H9 (cell line): ENCODE data around the gene TRIM42. TPM values are rescaled to one million over a fixed set of nuclear protein-coding genes. Genes with fewer than 3 reads are reported as not detected.

Source experiments
- DNase-seq: peaks from one replicate; pipeline ENCODE4 v3.0.0-alpha.2; 2017
- H2AFZ ChIP-seq: one replicate; pipeline ENCODE4 v1.6.1; 2013; ENCODE audit warnings: mild to moderate bottlenecking, low read length, control low read depth, moderate library complexity
- H2AK5ac ChIP-seq: 2 replicates; pipeline ENCODE4 v1.6.1; 2013; ENCODE audit warnings: low read length, control low read depth, mixed read lengths; ENCODE audit not compliant: insufficient read length
- H2BK120ac ChIP-seq: one replicate; pipeline ENCODE4 v1.6.1; 2013; ENCODE audit warnings: low read depth, mild to moderate bottlenecking, low read length, control low read depth, inconsistent platforms; ENCODE audit not compliant: poor library complexity, severe bottlenecking
- H2BK12ac ChIP-seq: 2 replicates; pipeline ENCODE4 v1.6.1; 2013; ENCODE audit warnings: low read length, control low read depth, mixed read lengths, low read depth; ENCODE audit not compliant: insufficient read length
- H2BK15ac ChIP-seq: 2 replicates; pipeline ENCODE4 v1.6.1; 2013; ENCODE audit warnings: low read depth, low read length, control low read depth
- H2BK20ac ChIP-seq: one replicate; pipeline ENCODE4 v1.6.1; 2013; ENCODE audit warnings: low read depth, mild to moderate bottlenecking, low read length, control low read depth, inconsistent platforms; ENCODE audit not compliant: poor library complexity, severe bottlenecking
- H2BK5ac ChIP-seq: 2 replicates; pipeline ENCODE4 v1.6.1; 2013; ENCODE audit warnings: low read length, control low read depth, mixed read lengths; ENCODE audit not compliant: insufficient read length
- H3K14ac ChIP-seq: 2 replicates; pipeline ENCODE4 v1.6.1; 2013; ENCODE audit warnings: low read length, control low read depth; ENCODE audit not compliant: insufficient read depth
- H3K18ac ChIP-seq: 2 replicates; pipeline ENCODE4 v1.6.1; 2013; ENCODE audit warnings: low read depth, mild to moderate bottlenecking, mixed read lengths, low read length, control low read depth; ENCODE audit not compliant: insufficient read length
- H3K23ac ChIP-seq: 2 replicates; pipeline ENCODE4 v1.6.1; 2013; ENCODE audit warnings: low read length, control low read depth, mixed read lengths, low read depth; ENCODE audit not compliant: insufficient read length
- H3K23me2 ChIP-seq: 2 replicates; pipeline ENCODE4 v1.6.1; 2013; ENCODE audit warnings: low read depth, mild to moderate bottlenecking, mixed read lengths, low read length, control low read depth; ENCODE audit not compliant: insufficient read length, poor library complexity, severe bottlenecking
- H3K27ac ChIP-seq: 2 replicates; pipeline ENCODE4 v1.5.1; 2013; ENCODE audit warnings: low read length, control low read depth, mixed read lengths, low read depth; ENCODE audit not compliant: insufficient read length
- H3K27me3 ChIP-seq: 2 replicates; pipeline ENCODE4 v1.6.1; 2013; ENCODE audit warnings: low read length, control low read depth, inconsistent platforms; ENCODE audit not compliant: insufficient read depth
- H3K4ac ChIP-seq: 2 replicates; pipeline ENCODE4 v1.6.1; 2013; ENCODE audit warnings: low read depth, mild to moderate bottlenecking, control low read depth, inconsistent platforms, low read length, moderate library complexity
- H3K4me1 ChIP-seq: 2 replicates; pipeline ENCODE4 v1.6.1; 2013; ENCODE audit warnings: low read length, control low read depth, inconsistent platforms; ENCODE audit not compliant: insufficient read depth
- H3K4me2 ChIP-seq: 2 replicates; pipeline ENCODE4 v1.6.1; 2013; ENCODE audit warnings: low read length, control low read depth, mixed read lengths; ENCODE audit not compliant: insufficient read length, insufficient read depth
- H3K56ac ChIP-seq: 2 replicates; pipeline ENCODE4 v1.6.1; 2013; ENCODE audit warnings: low read depth, mild to moderate bottlenecking, mixed read lengths, low read length, control low read depth; ENCODE audit not compliant: insufficient read length
- H3K79me1 ChIP-seq: 2 replicates; pipeline ENCODE4 v1.6.1; 2013; ENCODE audit warnings: low read depth, mild to moderate bottlenecking, moderate library complexity, low read length, control low read depth, inconsistent platforms; ENCODE audit not compliant: insufficient read depth, poor library complexity, severe bottlenecking
- H3K79me2 ChIP-seq: 2 replicates; pipeline ENCODE4 v1.6.1; 2013; ENCODE audit warnings: low read length, control low read depth, inconsistent platforms; ENCODE audit not compliant: insufficient read depth
- H3K9ac ChIP-seq: 2 replicates; pipeline ENCODE4 v1.6.1; 2013; ENCODE audit warnings: low read length, control low read depth, mixed read lengths; ENCODE audit not compliant: insufficient read length; ENCODE audit errors: extremely low read depth
- H3K9me3 ChIP-seq: one replicate; pipeline ENCODE4 v1.6.1; 2013; ENCODE audit warnings: low read depth, low read length, inconsistent platforms; ENCODE audit not compliant: control insufficient read depth
- H3T11ph ChIP-seq: one replicate; pipeline ENCODE4 v1.6.1; 2013; ENCODE audit warnings: mild to moderate bottlenecking, low read length, control low read depth, inconsistent platforms
- H4K20me1 ChIP-seq: one replicate; pipeline ENCODE4 v1.6.1; 2013; ENCODE audit not compliant: control insufficient read depth, insufficient read length, insufficient read depth
- H4K5ac ChIP-seq: 2 replicates; pipeline ENCODE4 v1.6.1; 2013; ENCODE audit warnings: low read depth, mild to moderate bottlenecking, mixed read lengths, low read length, control low read depth; ENCODE audit not compliant: insufficient read length
- H4K8ac ChIP-seq: replicated peaks from 2 replicates; pipeline ENCODE4 v1.6.1; 2013; ENCODE audit warnings: low read length, control low read depth, mixed read lengths, low read depth; ENCODE audit not compliant: insufficient read length
- H4K91ac ChIP-seq: 2 replicates; pipeline ENCODE4 v1.6.1; 2013; ENCODE audit warnings: low read depth, mild to moderate bottlenecking, moderate library complexity, mixed read lengths, low read length, control low read depth; ENCODE audit not compliant: insufficient read length
- H3K27ac Mint-ChIP-seq, 3 experiments: 2 replicates in 2 of 3; 3 replicates in 1 of 3; pipeline ENCODE4 v1.8.0; 2020 to 2021; ENCODE audit warnings: mixed read lengths in 3 of 3, mild to moderate bottlenecking in 1 of 3, moderate library complexity in 1 of 3
- H3K27me3 Mint-ChIP-seq: 2 replicates; pipeline ENCODE4 v1.8.0; 2021; ENCODE audit warnings: low read depth, mild to moderate bottlenecking, moderate library complexity, mixed read lengths
- H3K36me3 Mint-ChIP-seq, 3 experiments: 2 replicates in 2 of 3; 3 replicates in 1 of 3; pipeline ENCODE4 v1.8.0; 2020 to 2021; ENCODE audit warnings: low read depth in 3 of 3, mixed read lengths in 3 of 3; ENCODE audit not compliant: insufficient read depth in 1 of 3
- H3K4me1 Mint-ChIP-seq, 2 experiments: 2 replicates each; pipeline ENCODE4 v1.8.0; 2020; ENCODE audit warnings: mixed read lengths in 2 of 2
- H3K4me3 Mint-ChIP-seq, 2 experiments: 2 replicates in 1 of 2; 3 replicates in 1 of 2; pipeline ENCODE4 v1.8.0; 2020 to 2021; ENCODE audit warnings: mild to moderate bottlenecking in 2 of 2, mixed read lengths in 2 of 2, moderate library complexity in 1 of 2
- H3K9me3 Mint-ChIP-seq, 2 experiments: 2 replicates in 1 of 2; 3 replicates in 1 of 2; pipeline ENCODE4 v1.8.0; 2020; ENCODE audit warnings: mild to moderate bottlenecking in 2 of 2, mixed read lengths in 2 of 2, moderate library complexity in 1 of 2
- CTCF ChIP-seq: fragments of 200-600 bp; sonication (generic); conservative IDR thresholded peaks from 3 replicates; pipeline ENCODE4 v1.8.0; 2021; ENCODE audit warnings: antibody characterized with exemption, mild to moderate bottlenecking
- WGBS: extraction: QIAGEN DNeasy Blood & Tissue Kit; methylation state at CpG from one replicate; pipeline ENCODE4 v1.1.7; 2013; ENCODE audit warnings: missing lambda C conversion rate, low lambda C conversion rate, mixed read lengths; ENCODE audit not compliant: insufficient read length; ENCODE audit errors: extremely low coverage; 5-methylcytosine and 5-hydroxymethylcytosine counted together
- total RNA-seq: library from RNA; stranded (reverse); gene quantifications from 2 replicates; pipeline ENCODE4 v1.2.1, GENCODE V29; 2021

The TRIM42 gene
- total RNA-seq, 1 experiment from 2014 or later, result not detected

- no CpG with 5 or more reads among the region's 3 CpGs for WGBS
These were observed 34.4 kb downstream of the TRIM42 start for GRCh38 chr3:140712301-140712700.

More at GRCh38 chr3:140712301-140712700, 34.4 kb downstream of the TRIM42 start:
- H4K20me1 ChIP-seq, result no peaks in the 10 kb centered on the region
- no peak overlapping the region for H3K4ac ChIP-seq
- H3K27ac ChIP-seq, result no peak overlapping the region
- peaks cover 17 to 19% of the 10 kb centered on the region in 2 experiments for H3K4me1 Mint-ChIP-seq
- H3K27me3 Mint-ChIP-seq, result peaks cover 3% of the 10 kb centered on the region; the same call in 1 of the 2 replicates
- H4K5ac ChIP-seq, result no peak overlapping the region
- no peaks in the 10 kb centered on the region for H3K23me2 ChIP-seq
- H3K27ac Mint-ChIP-seq, result no peak overlapping the region
- H2BK15ac ChIP-seq, result no peak overlapping the region
- H3K18ac ChIP-seq, result no peak overlapping the region
- no peak overlapping the region for H4K8ac ChIP-seq
- no peaks in the 10 kb centered on the region for H3K4me1 ChIP-seq
- H3K9me3 Mint-ChIP-seq, result peaks cover 0 to 2% of the 10 kb centered on the region in 2 experiments; a peak in 2 of 5 replicates
- H2AFZ ChIP-seq, result no peak overlapping the region
- no peak overlapping the region for H2BK5ac ChIP-seq
- no peak overlapping the region for H2BK12ac ChIP-seq
- no peak for DNase-seq
- H3K14ac ChIP-seq, result no peak overlapping the region
- H3K4me3 Mint-ChIP-seq, result no peak overlapping the region
- no peak overlapping the region for H2BK20ac ChIP-seq
- no peak for TF ChIP-seq CTCF
- H3K79me1 ChIP-seq, result no peaks in the 10 kb centered on the region
- no peak overlapping the region for H2BK120ac ChIP-seq
- H3K9ac ChIP-seq, result no peak overlapping the region
- H3K56ac ChIP-seq, result no peak overlapping the region
- no peaks in the 10 kb centered on the region for H3K9me3 ChIP-seq
- no peak overlapping the region for H4K91ac ChIP-seq
- H3K27me3 ChIP-seq, result no peaks in the 10 kb centered on the region
- H3T11ph ChIP-seq, result no peak overlapping the region
- H3K36me3 Mint-ChIP-seq, result 0 out of 7 replicates have a peak, but pooled peaks cover 0 to 3% (median 0%) of the 10 kb centered on the region in 3 experiments
- H3K23ac ChIP-seq, result no peak overlapping the region
- no peaks in the 10 kb centered on the region for H3K79me2 ChIP-seq
- H2AK5ac ChIP-seq, result no peak overlapping the region
- H3K4me2 ChIP-seq, result no peak overlapping the region
